ENCODE data around the gene CMC2.

The CMC2 gene

DNA sequence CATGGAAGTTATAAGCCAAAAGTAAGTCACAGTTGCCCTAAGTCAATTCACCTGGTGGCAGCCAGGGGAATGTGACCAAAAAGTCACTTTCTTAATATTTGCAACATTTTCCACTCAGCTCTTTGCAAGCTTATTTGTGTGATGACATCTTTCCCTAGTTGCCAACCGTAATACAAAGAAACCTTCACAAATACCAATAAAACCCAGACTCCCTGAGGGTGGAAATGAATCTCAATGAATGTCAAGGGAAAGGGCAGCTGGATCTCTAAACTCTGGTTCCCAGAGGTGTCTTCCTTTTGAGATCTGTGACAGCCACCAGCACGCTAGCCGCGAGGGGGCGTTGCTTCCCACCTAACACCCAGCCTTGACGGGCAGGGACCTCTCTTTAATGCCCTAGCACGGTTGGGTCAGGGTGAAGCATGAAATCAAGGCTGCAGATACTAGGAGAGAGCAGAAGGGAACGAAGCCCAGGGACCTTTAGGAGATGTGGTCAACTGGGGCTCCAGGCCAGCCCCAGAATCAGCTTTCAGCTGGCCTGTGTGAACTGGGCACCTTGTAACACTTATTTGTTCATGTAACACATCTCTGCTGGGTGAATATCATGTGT, 82.2 kb downstream of the CMC2 start:
- DNase-seq, result peak in 2 of 3 experiments; percentile 24 to 64

DNA sequence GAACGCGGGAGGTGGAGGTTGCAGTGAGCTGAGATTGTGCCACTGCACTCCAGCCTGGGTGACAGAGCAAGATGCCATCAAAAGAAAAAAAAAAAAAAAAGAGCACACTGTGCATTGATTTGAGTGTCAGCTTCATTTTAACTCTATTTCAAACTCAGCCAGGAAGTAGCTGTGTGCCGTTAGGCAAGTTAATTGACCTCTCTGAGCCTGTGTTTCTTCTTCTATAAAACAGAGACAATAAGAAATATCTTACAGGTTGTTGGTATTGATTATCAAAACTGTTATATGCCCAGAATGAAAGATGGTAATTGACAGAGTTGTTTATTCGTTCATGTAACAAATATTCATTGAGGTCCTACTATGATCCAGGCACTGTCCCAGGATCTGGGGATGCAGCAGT, 83.3 kb downstream of the CMC2 start:
- DNase-seq, result no peak
